ENCODE measurements around the gene CDC27. TPM values are rescaled to one million over a fixed set of nuclear protein-coding genes. Genes with fewer than 3 reads are reported as not detected.

CDC27 gene
- total RNA-seq, 1 donor from 2014 or later, result 93.4 TPM

GRCh38 chr17:47223007-47223406 is 33.9 kb upstream of the CDC27 start:
- no peak for DNase-seq (ENCODE audit: extremely low spot score, unreplicated experiment)
- Mint-ChIP-seq H3K4me3 (no peak overlapping the region), H3K27ac (no peak overlapping the region), H3K4me1 (ENCODE audit: unreplicated experiment) (peaks cover 7% of the 10 kb centered on the region), H3K36me3 (peaks cover 4% of the 10 kb centered on the region), H3K27me3 (peaks cover 3% of the 10 kb centered on the region), H3K9me3 (no peaks in the 10 kb centered on the region)
- no peak for TF ChIP-seq CTCF (conservative IDR thresholded peaks at IDR 0.05)

GRCh38 chr17:47222047-47222446 is 33.0 kb upstream of the CDC27 start:
- H3K9me3 Mint-ChIP-seq, result no peaks in the 10 kb centered on the region
- no peak overlapping the region for H3K27ac Mint-ChIP-seq
- no peak for TF ChIP-seq CTCF (conservative IDR thresholded peaks at IDR 0.05)

GRCh38 chr17:47221154-47221553 is 32.1 kb upstream of the CDC27 start:
- H3K4me1 Mint-ChIP-seq (ENCODE audit: unreplicated experiment), result peaks cover 7% of the 10 kb centered on the region
- no peak overlapping the region for H3K4me3 Mint-ChIP-seq
- no peak for TF ChIP-seq CTCF (conservative IDR thresholded peaks at IDR 0.05)
- no peak overlapping the region for H3K27ac Mint-ChIP-seq
- DNase-seq (ENCODE audit: extremely low spot score, unreplicated experiment), result no peak
- H3K9me3 Mint-ChIP-seq, result no peaks in the 10 kb centered on the region
- H3K36me3 Mint-ChIP-seq, result peaks cover 4% of the 10 kb centered on the region
- peaks cover 3% of the 10 kb centered on the region for H3K27me3 Mint-ChIP-seq

More at GRCh38 chr17:47222047-47222446, 33.0 kb upstream of the CDC27 start:
- peaks cover 3% of the 10 kb centered on the region for H3K27me3 Mint-ChIP-seq
- no peak overlapping the region for H3K4me3 Mint-ChIP-seq
- DNase-seq (ENCODE audit: extremely low spot score, unreplicated experiment), result no peak
- H3K4me1 Mint-ChIP-seq (ENCODE audit: unreplicated experiment), result peaks cover 7% of the 10 kb centered on the region
- peaks cover 4% of the 10 kb centered on the region for H3K36me3 Mint-ChIP-seq

- TF ChIP-seq CTCF (conservative IDR thresholded peaks at IDR 0.05), result no peak
- H3K36me3 Mint-ChIP-seq, result peaks cover 4% of the 10 kb centered on the region
- no peaks in the 10 kb centered on the region for H3K9me3 Mint-ChIP-seq
- no peak overlapping the region for H3K4me3 Mint-ChIP-seq
- DNase-seq (ENCODE audit: extremely low spot score, unreplicated experiment), result no peak
- no peak overlapping the region for H3K27ac Mint-ChIP-seq
- H3K27me3 Mint-ChIP-seq, result peaks cover 3% of the 10 kb centered on the region
- peaks cover 7% of the 10 kb centered on the region for H3K4me1 Mint-ChIP-seq (ENCODE audit: unreplicated experiment)
Measured at GRCh38 chr17:47220531-47220999, 31.5 kb upstream of the CDC27 start.

- Mint-ChIP-seq H3K4me3 (no peak overlapping the region), H3K36me3 (peaks cover 4% of the 10 kb centered on the region), H3K4me1 (ENCODE audit: unreplicated experiment) (peaks cover 7% of the 10 kb centered on the region), H3K9me3 (no peaks in the 10 kb centered on the region), H3K27me3 (peaks cover 3% of the 10 kb centered on the region), H3K27ac (no peak overlapping the region)
- no peak for DNase-seq (ENCODE audit: extremely low spot score, unreplicated experiment)
- TF ChIP-seq CTCF (conservative IDR thresholded peaks at IDR 0.05), result no peak
Measured at GRCh38 chr17:47219621-47220475, 30.8 kb upstream of the CDC27 start.
